HG03025 (cell line): ENCODE results near the gene OLIG3.

Experiments used
- ATAC-seq: cut with Tn5 transposase; IDR thresholded peaks from one replicate; pipeline ENCODE4 v1.9.1; 2021; ENCODE audit warnings: mild to moderate bottlenecking, moderate library complexity; ENCODE audit not compliant: unreplicated experiment, low FRiP score

Gene OLIG3

GRCh38 chr6:137496909-137497720 lies 2.9 kb upstream of the OLIG3 start:
- no peak for ATAC-seq

- ATAC-seq: no peak
Observed at GRCh38 chr6:137496368-137496767, 2.2 kb upstream of the OLIG3 start.

- ATAC-seq: no peak
Observed at GRCh38 chr6:137495703-137496336, 1.6 kb upstream of the OLIG3 start.

- ATAC-seq: no peak
Observed at GRCh38 chr6:137494988-137495702, 951 bp upstream of the OLIG3 start.

- no peak for ATAC-seq
Observed at GRCh38 chr6:137493218-137494038, 766 bp downstream of the OLIG3 start.

GRCh38 chr6:137492289-137493217 lies 1.6 kb downstream of the OLIG3 start:
- no peak for ATAC-seq

- no peak for ATAC-seq
Observed at GRCh38 chr6:137491478-137491877, 2.7 kb downstream of the OLIG3 start.

GRCh38 chr6:137490961-137491360 lies 3.2 kb downstream of the OLIG3 start:
- no peak for ATAC-seq

GRCh38 chr6:137490006-137490905 lies 3.9 kb downstream of the OLIG3 start:
- no peak for ATAC-seq

- no peak for ATAC-seq
Observed at GRCh38 chr6:137489046-137490005, 4.9 kb downstream of the OLIG3 start.

- ATAC-seq: no peak
Observed at GRCh38 chr6:137488150-137489045, 5.8 kb downstream of the OLIG3 start.

- ATAC-seq: no peak
Observed at GRCh38 chr6:137487869-137488149, 6.4 kb downstream of the OLIG3 start.

- no peak for ATAC-seq
Observed at GRCh38 chr6:137487181-137487868, 6.9 kb downstream of the OLIG3 start.

- no peak for ATAC-seq
Observed at GRCh38 chr6:137486416-137486815, 7.8 kb downstream of the OLIG3 start.

GRCh38 chr6:137480431-137480830 lies 13.8 kb downstream of the OLIG3 start:
- ATAC-seq: no peak

- ATAC-seq: no peak
Observed at GRCh38 chr6:137475103-137475502, 19.1 kb downstream of the OLIG3 start.
